GM03348 (cell line): ENCODE measurements around the gene SPG11.
A peak's percentile ranks its signal among the peaks of the same experiment; 100 is the strongest.
"Not testable (repeated sequence)": the region's sequence is repeated elsewhere in the genome, so short reads cannot be mapped to it uniquely, and the experiment has no call there.

Experiments
- DNase-seq: peaks from one replicate; pipeline ENCODE4 v3.0.0; 2012; ENCODE audit warnings: low spot score

SPG11 gene

GRCh38 chr15:44682211-44682610 is 18.7 kb upstream of the SPG11 start:
- DNase-seq: no peak

- no peak for DNase-seq
Observed at GRCh38 chr15:44676676-44677075, 13.2 kb upstream of the SPG11 start.

DNA sequence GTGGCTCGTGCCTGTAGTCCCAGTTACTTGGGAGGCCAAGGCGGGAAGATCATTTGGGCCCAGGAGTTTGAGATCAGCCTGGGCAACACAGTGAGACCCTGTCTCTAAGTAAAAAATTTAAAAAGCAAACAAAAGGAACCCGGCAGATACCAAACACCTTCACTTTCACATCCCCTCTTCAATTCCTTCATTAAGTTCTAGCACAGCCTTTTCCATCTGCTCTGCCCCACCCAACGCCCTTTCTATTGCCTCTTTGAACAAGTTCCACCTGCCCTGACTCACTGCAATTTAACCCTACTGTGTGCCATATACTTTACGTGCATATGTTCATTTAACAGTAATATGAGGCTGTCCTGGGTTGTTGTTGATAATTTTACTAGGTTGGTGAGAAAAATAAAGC is 12.4 kb upstream of the SPG11 start:
- no peak for DNase-seq

DNA sequence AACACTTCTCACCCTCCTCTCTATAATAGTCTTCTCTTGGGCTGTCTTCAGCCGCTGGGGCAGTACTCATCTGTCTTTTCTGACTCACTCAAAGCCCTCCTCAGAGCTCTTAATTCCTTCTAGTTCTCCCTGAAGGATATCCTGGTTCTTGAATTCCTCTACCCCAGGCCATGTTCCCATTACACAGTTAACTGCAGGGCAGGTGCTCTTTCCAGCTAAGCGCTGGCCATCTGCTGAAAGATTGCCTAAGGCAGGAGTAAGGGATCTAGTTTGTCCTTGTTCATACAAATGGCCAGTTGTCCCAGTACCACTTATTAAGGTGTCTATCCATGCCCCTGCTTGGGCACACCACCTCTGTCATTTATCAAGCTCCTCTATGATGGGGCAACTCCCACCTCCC is 10.2 kb upstream of the SPG11 start:
- DNase-seq: no peak

DNA sequence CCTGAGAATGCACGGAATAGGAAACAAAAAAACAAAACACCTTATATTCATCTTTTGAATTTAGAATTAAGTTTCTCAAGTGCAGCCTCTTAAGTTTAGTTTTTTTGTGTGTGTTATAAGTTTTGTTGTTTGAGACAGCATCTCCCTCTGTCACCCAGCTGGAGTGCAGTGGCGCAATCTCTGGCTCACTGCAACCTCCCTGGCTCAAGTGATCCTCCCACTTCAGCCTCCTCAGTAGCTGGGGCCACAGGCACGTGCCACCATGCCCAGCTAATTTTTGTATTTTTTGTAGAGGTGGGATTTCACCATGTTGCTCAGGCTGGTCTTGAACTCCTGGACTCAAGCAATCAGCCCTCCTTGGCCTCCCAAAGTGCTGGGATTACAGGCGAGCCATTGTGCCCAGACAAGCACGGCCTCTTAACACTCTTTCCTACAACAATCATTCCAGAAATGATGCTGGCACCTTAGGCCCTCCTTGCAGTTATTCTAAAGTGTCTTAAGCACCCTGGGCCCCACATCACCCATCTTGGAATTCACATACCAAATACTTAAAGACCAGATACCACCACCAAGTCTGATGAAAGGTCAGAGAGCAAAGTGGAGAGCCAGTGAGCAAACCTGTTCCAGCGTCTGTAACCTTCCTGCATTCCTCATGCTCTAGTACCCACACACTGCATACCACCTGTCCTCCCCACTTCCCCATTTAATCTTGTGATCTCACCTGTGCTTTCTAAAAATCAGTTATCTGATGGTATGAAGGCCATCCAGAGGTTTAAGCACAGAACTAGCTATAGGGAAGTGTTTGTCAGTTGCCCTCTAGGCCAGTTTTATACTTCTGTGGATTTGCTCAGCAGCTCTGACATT is 6.9 kb upstream of the SPG11 start:
- DNase-seq: no peak

GRCh38 chr15:44668921-44669320 is 5.5 kb upstream of the SPG11 start:
- DNase-seq: no peak

DNA sequence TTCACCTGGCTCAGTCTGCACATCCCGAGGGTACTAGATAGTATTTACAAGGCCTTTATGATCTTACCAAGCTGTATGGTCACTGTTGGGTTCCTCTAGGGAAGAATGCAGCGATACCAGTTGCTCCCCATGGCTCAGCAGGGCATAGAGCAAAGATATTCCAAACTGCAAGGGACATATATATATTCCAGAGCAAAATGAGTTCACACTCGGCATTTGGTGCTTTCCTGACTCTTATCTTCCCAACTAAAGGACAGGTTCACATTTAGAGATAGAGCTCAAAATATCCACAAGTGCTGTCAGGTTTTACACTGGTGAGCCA is 3.5 kb upstream of the SPG11 start:
- DNase-seq: no peak

GRCh38 chr15:44666210-44667038 is 3.0 kb upstream of the SPG11 start:
- DNase-seq: no peak

DNA sequence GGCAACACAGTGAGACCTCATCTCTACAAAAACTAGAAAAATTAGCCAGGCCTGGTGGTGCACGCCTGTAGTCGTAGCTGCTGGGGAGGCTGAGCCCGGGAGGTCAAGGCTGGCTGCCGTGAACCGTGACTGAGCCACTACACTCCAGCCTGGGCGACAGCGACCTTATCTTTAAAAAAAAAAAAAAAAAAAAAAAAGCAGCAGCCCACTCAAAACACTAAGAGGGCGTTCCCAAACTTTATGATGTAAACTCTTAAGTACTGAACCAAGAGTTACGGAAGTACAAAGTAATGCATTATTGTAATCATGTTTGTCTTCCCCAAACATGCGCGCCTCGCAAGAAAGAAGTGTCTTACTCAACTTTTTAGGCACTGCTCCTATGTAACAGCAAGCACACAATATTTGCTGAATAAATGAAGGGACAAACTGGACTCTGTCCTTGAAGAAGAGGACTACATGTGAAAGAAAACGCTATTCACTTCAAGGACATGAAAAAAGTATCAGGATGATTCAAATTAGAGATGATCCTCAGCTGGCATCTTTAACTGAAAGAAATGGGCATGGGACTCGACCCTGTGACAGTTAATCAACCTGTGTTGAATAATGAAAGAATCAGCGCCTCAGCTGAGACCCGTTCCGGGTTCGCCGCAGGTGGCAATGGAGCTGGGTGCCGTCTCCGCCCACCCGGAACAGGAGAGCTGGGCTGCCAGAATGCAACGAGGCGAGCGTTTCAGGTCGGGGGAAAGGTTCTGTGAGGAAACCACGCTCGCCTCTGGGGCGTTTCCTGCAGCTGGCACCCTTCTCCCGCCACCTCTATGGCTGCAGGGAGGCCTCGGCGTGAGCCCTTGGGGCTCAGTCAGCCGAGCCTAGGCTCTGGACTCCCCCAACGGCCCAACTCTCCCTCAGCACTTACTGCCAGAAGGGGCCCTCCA is 718 bp downstream of the SPG11 start:
- peak; percentile 73 for DNase-seq

GRCh38 chr15:44661576-44661975 is 1.9 kb downstream of the SPG11 start:
- DNase-seq: no peak

DNA sequence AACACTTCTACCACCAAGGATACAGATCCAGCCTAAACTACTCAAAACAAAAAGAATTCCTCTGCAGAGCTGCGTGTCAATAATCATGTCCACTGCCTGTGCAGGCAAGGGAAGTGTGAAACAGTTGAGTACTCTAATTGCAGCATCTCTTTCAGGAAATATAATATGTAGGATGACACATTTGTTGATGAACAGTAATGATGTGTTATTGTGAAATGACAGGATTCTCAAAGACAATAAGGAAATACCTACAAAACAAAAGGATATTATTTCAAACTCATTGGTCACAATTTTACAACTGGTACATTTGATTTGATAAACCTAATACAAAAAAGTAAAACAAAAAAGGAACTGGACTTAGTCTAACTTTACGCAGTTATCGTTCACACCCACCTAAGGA is 4.4 kb downstream of the SPG11 start:
- no peak for DNase-seq

DNA sequence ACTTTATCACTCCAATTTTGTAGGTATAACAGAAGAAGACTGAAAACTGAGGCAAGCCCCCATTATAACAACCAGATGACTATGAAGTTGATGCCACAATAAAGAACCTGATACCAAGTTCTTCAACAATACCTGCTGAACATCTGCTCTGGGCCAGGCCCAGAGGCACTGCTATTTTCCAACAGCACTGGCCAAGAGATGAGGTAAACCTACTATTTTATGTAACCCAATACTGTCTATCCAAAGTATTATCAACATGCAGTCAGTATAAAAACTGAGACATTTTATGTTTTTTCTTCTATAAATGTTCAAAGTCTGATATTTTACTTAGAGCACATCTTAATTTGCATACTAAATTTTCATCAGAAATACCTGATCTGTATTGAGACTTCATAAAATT is 6.1 kb downstream of the SPG11 start:
- no peak for DNase-seq

DNA sequence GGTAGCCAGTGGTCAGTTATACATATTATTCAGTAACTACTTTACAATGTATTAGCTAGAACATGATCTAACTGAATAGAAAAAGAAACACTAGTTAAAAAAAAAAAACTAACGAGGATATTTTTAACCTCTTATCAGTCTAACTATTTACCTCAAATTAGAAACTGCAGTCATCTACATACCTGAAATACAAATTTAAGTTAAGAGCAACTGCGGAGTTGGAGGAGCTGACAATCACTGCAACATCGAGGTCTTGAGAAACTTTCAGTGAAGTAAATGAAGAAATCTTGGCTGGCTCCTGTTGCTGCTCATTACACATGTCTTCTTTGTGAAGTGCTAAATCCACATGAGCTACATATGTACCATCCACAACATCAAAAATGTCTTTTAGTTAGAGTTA is 6.5 kb downstream of the SPG11 start:
- DNase-seq: no peak

DNA sequence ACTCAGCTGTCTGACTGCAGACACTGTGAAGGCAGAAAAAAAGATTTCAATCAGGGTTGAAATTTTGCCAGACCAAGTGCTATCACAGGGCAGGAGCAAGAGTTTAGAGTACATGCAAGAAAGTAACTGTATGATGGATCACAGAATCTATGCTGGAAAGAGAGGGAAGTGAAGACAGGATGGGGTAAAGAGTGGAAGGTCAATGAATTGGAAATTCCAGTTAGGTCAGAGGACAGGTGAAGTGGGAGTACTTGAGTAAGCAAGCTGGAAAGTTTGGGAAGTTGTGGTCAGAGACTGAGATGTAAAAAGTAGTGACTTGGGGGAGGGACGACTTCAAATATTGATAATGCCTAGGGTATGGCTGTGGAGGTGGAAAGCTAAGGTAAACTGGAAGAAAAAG is 7.2 kb downstream of the SPG11 start:
- no peak for DNase-seq

DNA sequence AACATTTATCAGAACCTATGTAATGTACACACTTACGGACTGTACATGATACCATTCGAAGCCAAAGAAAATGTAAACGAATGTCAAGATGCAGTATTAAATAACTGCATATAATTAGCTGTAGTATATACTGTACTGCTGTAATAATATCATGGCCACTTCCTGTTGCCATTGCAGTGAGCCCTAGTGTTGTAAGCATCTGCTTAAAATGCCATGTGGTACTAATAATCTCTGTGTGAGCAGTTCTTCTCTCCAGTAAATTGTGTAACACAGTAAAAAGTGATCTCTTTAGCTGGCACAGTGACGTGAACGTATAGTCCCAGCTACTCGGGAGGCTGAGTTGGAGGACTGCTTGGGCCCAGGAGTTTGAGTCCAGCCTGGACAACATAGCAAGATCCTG is 8.6 kb downstream of the SPG11 start:
- peak; percentile 28 for DNase-seq

DNA sequence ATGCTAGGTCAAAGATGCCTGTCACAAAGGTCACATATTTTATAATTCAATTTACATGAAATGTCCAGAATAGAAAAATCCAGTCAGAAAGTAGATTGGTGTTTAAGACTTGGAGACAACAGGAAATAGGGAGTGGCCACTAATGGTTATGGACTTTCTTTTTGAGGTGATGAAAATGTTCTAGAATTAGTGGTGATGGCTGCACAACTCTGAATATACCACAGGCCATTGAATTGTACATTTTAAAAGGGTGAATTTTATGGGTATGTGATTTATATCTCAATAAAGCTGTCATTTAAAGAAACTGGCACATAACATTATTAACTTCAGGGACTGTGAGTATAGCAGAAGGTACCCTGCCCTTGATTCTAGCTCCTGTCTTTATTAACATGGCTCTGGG is 15.8 kb downstream of the SPG11 start:
- DNase-seq: no peak

DNA sequence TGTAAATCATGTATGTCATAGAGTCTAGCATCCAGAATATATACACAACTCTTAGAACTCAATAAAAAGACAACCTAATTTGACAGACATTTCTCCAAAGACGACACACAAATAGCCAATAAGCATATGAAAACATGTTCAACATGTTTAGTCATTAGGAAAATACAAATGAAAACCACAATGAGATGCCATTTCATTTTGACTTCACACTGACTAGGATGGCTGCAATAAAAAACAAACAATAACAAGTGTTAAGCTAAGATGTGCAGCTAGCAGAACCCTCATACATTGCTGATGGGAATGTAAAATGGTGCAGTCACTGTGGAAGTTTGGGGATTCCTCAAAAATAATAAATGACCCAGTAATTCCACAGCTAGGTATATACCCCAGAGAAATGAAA is 16.4 kb downstream of the SPG11 start:
- no peak for DNase-seq

GRCh38 chr15:44646460-44646859 is 17.0 kb downstream of the SPG11 start:
- no peak for DNase-seq

DNA sequence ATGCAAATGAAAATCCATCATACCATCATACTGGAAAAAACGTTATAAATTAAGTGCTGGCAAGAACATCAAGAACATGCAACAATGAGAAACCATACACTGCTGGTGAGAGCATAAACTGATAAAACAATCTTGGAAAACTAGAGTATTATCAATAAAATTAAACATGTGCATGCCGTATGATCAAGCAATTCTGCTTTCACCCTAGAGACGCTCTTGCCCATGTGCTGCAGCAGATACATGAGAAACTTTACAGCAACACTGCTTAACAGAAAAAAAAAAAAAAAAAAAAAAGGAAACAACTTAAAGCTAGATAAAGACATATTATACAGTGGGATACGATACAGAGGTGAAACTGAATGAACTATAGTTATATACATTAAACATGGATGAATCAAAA is 21.8 kb downstream of the SPG11 start:
- DNase-seq: no peak

DNA sequence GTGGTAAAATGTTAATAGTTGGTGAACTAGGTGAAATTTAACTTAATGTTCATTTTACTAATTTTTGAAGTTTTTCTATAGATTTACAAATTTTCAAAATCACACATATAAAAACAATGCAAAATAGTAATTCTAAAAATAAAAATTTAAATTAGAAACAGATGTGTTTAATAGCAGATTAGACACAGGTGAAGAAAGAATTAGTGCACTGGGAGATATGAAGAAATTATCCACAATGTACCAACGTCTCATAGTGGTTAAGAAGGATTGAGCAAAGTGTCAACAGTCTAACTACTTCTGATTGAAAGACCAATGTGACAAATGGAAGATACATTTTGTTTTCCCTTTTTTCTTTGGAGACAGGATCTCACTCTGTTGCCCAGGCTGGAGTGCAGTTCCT is 26.5 kb downstream of the SPG11 start:
- DNase-seq: no peak

GRCh38 chr15:44633603-44634002 is 29.9 kb downstream of the SPG11 start:
- peak; percentile 52 for DNase-seq

GRCh38 chr15:44625286-44625685 is 38.2 kb downstream of the SPG11 start:
- not testable (repeated sequence) for DNase-seq
